HG03432 (cell line): ENCODE data around the gene PM20D2.
"Not testable (repeated sequence)": the region's sequence is repeated elsewhere in the genome, so short reads cannot be mapped to it uniquely, and the experiment has no call there.

ENCODE experiments used
- ATAC-seq: cut with Tn5 transposase; IDR thresholded peaks from one replicate; pipeline ENCODE4 v1.9.1; 2021; ENCODE audit warnings: mild to moderate bottlenecking, moderate library complexity; ENCODE audit not compliant: unreplicated experiment

The PM20D2 gene

GRCh38 chr6:89145956-89146717 is at the start of gene PM20D2:
PM20D2 (plus strand) TSS chr6:89146055; CDS start chr6:89146145, 90 bp downstream.
- ATAC-seq, result peak; percentile 77

GRCh38 chr6:89098461-89098860 is 47.4 kb upstream of the PM20D2 start:
- peak; percentile 50 for ATAC-seq

- no peak for ATAC-seq
These were observed 45.7 kb upstream of the PM20D2 start for GRCh38 chr6:89100114-89100513.

GRCh38 chr6:89110284-89110683 is 35.6 kb upstream of the PM20D2 start:
- no peak for ATAC-seq

- ATAC-seq, result no peak
These were observed 33.9 kb upstream of the PM20D2 start for GRCh38 chr6:89111933-89112332.

- no peak for ATAC-seq
These were observed 29.2 kb upstream of the PM20D2 start for GRCh38 chr6:89116702-89117101.

- peak; percentile 86 for ATAC-seq
These were observed 28.4 kb upstream of the PM20D2 start, which contains the start of gene SRSF12 for GRCh38 chr6:89117211-89118108. SRSF12 (minus strand) TSS chr6:89118071; CDS start chr6:89117887, 184 bp downstream.

- ATAC-seq, result no peak
These were observed 26.9 kb upstream of the PM20D2 start for GRCh38 chr6:89118931-89119330.

GRCh38 chr6:89120371-89120770 is 25.5 kb upstream of the PM20D2 start:
- no peak for ATAC-seq

- no peak for ATAC-seq
These were observed 23.9 kb upstream of the PM20D2 start for GRCh38 chr6:89121934-89122333.

GRCh38 chr6:89122625-89123024 is 23.2 kb upstream of the PM20D2 start:
- no peak for ATAC-seq

- not testable (repeated sequence) for ATAC-seq
These were observed 17.6 kb upstream of the PM20D2 start for GRCh38 chr6:89128256-89128671.

- ATAC-seq, result no peak
These were observed 14.3 kb upstream of the PM20D2 start for GRCh38 chr6:89131599-89131998.

- no peak for ATAC-seq
These were observed 13.8 kb upstream of the PM20D2 start for GRCh38 chr6:89132057-89132456.

GRCh38 chr6:89133981-89134380 is 11.9 kb upstream of the PM20D2 start:
- no peak for ATAC-seq

- no peak for ATAC-seq
These were observed 11.1 kb upstream of the PM20D2 start for GRCh38 chr6:89134723-89135122.

GRCh38 chr6:89138173-89138572 is 7.7 kb upstream of the PM20D2 start:
- ATAC-seq, result no peak

GRCh38 chr6:89139509-89140346 is 6.1 kb upstream of the PM20D2 start:
- ATAC-seq, result no peak

- no peak for ATAC-seq
These were observed 5.3 kb upstream of the PM20D2 start for GRCh38 chr6:89140347-89141156.

GRCh38 chr6:89144354-89144906 is 1.4 kb upstream of the PM20D2 start:
- ATAC-seq, result peak; percentile 43
